Thoracic aorta (tissue), 2 donors: ENCODE results near the gene FLT4. TPM values are rescaled to one million over a fixed set of nuclear protein-coding genes. Genes with fewer than 3 reads are reported as not detected.

Source experiments
- ATAC-seq: fragments of 150-250 bp; one replicate; pipeline ENCODE4 v1.8.0; 2017; ENCODE audit warnings: low read depth; ENCODE audit not compliant: insufficient number of reproducible peaks, low FRiP score
- DNase-seq: peaks from one replicate; pipeline ENCODE4 v3.0.0-alpha.2; 2020; ENCODE audit warnings: low spot score
- H3K27ac ChIP-seq, 2 donors: fragments of 200-600 bp; sonication (generic); 1 replicate in 1 of 2; 2 replicates in 1 of 2; pipeline ENCODE4 v1.5.1; 2016; ENCODE audit warnings: mild to moderate bottlenecking in 2 of 2, moderate library complexity in 2 of 2
- H3K27me3 ChIP-seq: fragments of 200-600 bp; sonication (generic); replicated peaks from 2 replicates; pipeline ENCODE4 v1.6.0; 2016; ENCODE audit warnings: mild to moderate bottlenecking; ENCODE audit not compliant: insufficient read depth
- H3K36me3 ChIP-seq: fragments of 200-600 bp; sonication (generic); one replicate; pipeline ENCODE4 v1.5.1; 2016
- H3K4me1 ChIP-seq, 2 donors: fragments of 200-600 bp; sonication (generic); 1 replicate in 1 of 2; 2 replicates in 1 of 2; pipeline versions ENCODE4 v1.5.1 to v1.6.0; 2016; ENCODE audit warnings: low read depth in 2 of 2, mild to moderate bottlenecking in 1 of 2; ENCODE audit not compliant: control insufficient read depth in 1 of 2
- H3K4me3 ChIP-seq: fragments of 200-600 bp; sonication (generic); 2 replicates; pipeline ENCODE4 v1.5.1; 2016; ENCODE audit warnings: mild to moderate bottlenecking
- H3K9me3 ChIP-seq: fragments of 200-600 bp; sonication (generic); 2 replicates; pipeline ENCODE4 v1.5.1; 2016
- CTCF ChIP-seq: fragments of 200-600 bp; sonication (generic); IDR thresholded peaks from one replicate; pipeline ENCODE4 v1.5.1; 2019; ENCODE audit warnings: antibody characterized with exemption
- total RNA-seq, 2 donors: library from RNA; depleted of rRNA; stranded (reverse); fragments of >200 nt; gene quantifications; one replicate each; pipeline versions ENCODE4 v1.1.0 to v1.2.3, GENCODE V29; 2016

The FLT4 gene
- total RNA-seq, 2 donors from 2014 or later = 4.8 to 10.8 TPM

GRCh38 chr5:180595046-180595379, 54.4 kb downstream of the FLT4 start:
- no peak overlapping the region for H3K27ac ChIP-seq

GRCh38 chr5:180594311-180595045, 54.9 kb downstream of the FLT4 start:
- no peak for TF ChIP-seq CTCF

More at GRCh38 chr5:180595046-180595379, 54.4 kb downstream of the FLT4 start:
- Histone ChIP-seq H3K36me3 (no peaks in the 10 kb centered on the region), H3K27me3 (peaks cover 5% of the 10 kb centered on the region), H3K9me3 (no peaks in the 10 kb centered on the region), H3K4me1 (no peaks in the 10 kb centered on the region), H3K4me3 (no peak overlapping the region)
- DNase-seq = no peak
- no peak for ATAC-seq
- TF ChIP-seq CTCF = no peak

GRCh38 chr5:180593446-180594206, 55.8 kb downstream of the FLT4 start:
- no peak overlapping the region for H3K27ac ChIP-seq
- H3K9me3 ChIP-seq = no peaks in the 10 kb centered on the region
- no peak overlapping the region for H3K4me3 ChIP-seq
- peaks cover 5% of the 10 kb centered on the region for H3K27me3 ChIP-seq
- H3K4me1 ChIP-seq = no peaks in the 10 kb centered on the region
- DNase-seq (no peak), ATAC-seq (no peak)
- no peaks in the 10 kb centered on the region for H3K36me3 ChIP-seq
- TF ChIP-seq CTCF = no peak

More at GRCh38 chr5:180594311-180595045, 54.9 kb downstream of the FLT4 start:
- no peak overlapping the region for H3K27ac ChIP-seq
- no peak overlapping the region for H3K4me3 ChIP-seq
- H3K9me3 ChIP-seq = no peaks in the 10 kb centered on the region
- DNase-seq (no peak), ATAC-seq (no peak)
- H3K4me1 ChIP-seq = no peaks in the 10 kb centered on the region
- peaks cover 5% of the 10 kb centered on the region for H3K27me3 ChIP-seq
- no peaks in the 10 kb centered on the region for H3K36me3 ChIP-seq

GRCh38 chr5:180592176-180592575, 57.2 kb downstream of the FLT4 start:
- Histone ChIP-seq H3K27ac (no peak overlapping the region), H3K4me3 (no peak overlapping the region), H3K9me3 (no peaks in the 10 kb centered on the region), H3K36me3 (no peaks in the 10 kb centered on the region), H3K4me1 (no peaks in the 10 kb centered on the region), H3K27me3 (peaks cover 5% of the 10 kb centered on the region)
- no peak for TF ChIP-seq CTCF
- no peak for ATAC-seq
- DNase-seq = no peak

- Histone ChIP-seq H3K27ac (no peak within 1 kb of the TSS), H3K4me3 (peak within 1 kb of the TSS; percentile 35), H3K27me3 (peaks cover 5% of the 10 kb centered on the region), H3K9me3 (no peaks in the 10 kb centered on the region), H3K36me3 (no peaks in the 10 kb centered on the region), H3K4me1 (no peaks in the 10 kb centered on the region)
- TF ChIP-seq CTCF = no peak
- DNase-seq (no peak), ATAC-seq (no peak)
Observed at GRCh38 chr5:180591311-180591887, 58.0 kb downstream of the FLT4 start, which contains the start of gene SCGB3A1. SCGB3A1 (minus strand) TSS chr5:180591499; CDS start chr5:180591462, 37 bp downstream.
